Activated CD4-positive, alpha-beta T cell treated with anti-CD3 and anti-CD28 coated beads, Interleukin-2, amount 10 ng/mL, durations not matched to agents 7 days and 5 days (primary cell): ENCODE data around the gene MTCH2. TPM values are rescaled to one million over a fixed set of nuclear protein-coding genes. Genes with fewer than 3 reads are reported as not detected.

ENCODE experiments used
- CTCF ChIA-PET: fragments of 350-600 bp; sonication (Branson Sonifier 250); formaldehyde crosslinking; loops from one replicate; lab custom pipeline; 2021; ENCODE audit warnings: antibody characterized with exemption; lab: Charles Lee
- POLR2A ChIA-PET: fragments of 350-600 bp; sonication (Branson Sonifier 250); formaldehyde crosslinking; loops from one replicate; lab custom pipeline; 2021; ENCODE audit warnings: antibody characterized with exemption; lab: Charles Lee
- DNase-seq: peaks from one replicate; pipeline ENCODE4 v3.0.0-alpha.2; 2020
- H3K27ac Mint-ChIP-seq: one replicate; pipeline ENCODE4 v1.8.0; 2021; ENCODE audit warnings: mild to moderate bottlenecking, moderate library complexity, mixed read lengths
- H3K27me3 Mint-ChIP-seq: one replicate; pipeline ENCODE4 v1.8.0; 2021; ENCODE audit warnings: mixed read lengths
- H3K36me3 Mint-ChIP-seq: one replicate; pipeline ENCODE4 v1.8.0; 2021; ENCODE audit warnings: low read depth, mixed read lengths
- H3K4me1 Mint-ChIP-seq: one replicate; pipeline ENCODE4 v1.8.0; 2021; ENCODE audit warnings: mixed read lengths
- H3K4me3 Mint-ChIP-seq: one replicate; pipeline ENCODE4 v1.8.0; 2021; ENCODE audit warnings: mild to moderate bottlenecking, moderate library complexity, mixed read lengths
- H3K9me3 Mint-ChIP-seq: one replicate; pipeline ENCODE4 v1.8.0; 2021; ENCODE audit warnings: mixed read lengths
- total RNA-seq, 2 experiments: library from RNA; stranded (reverse); gene quantifications; one replicate each; pipeline ENCODE4 v1.2.3, GENCODE V29; 2021

MTCH2 gene
- total RNA-seq, 2 experiments from 2014 or later: 76.6 to 89.4 TPM

- CTCF ChIA-PET: interaction anchor here (0.6 to 1.3 kb wide), 3 partner anchors 10 to 333 kb away, joined by 3 to 4 read pairs (median 3); no protein-coding TSS in a partner anchor
- Mint-ChIP-seq H3K36me3 (peaks cover 40% of the 10 kb centered on the region), H3K27me3 (no peaks in the 10 kb centered on the region), H3K4me3 (no peak overlapping the region), H3K9me3 (no peaks in the 10 kb centered on the region), H3K4me1 (no peaks in the 10 kb centered on the region), H3K27ac (no peak overlapping the region)
- POLR2A ChIA-PET: interaction anchor here (0.7 kb wide), 1 partner anchor 16 kb away, joined by 3 read pairs; no protein-coding TSS in a partner anchor
- no peak for DNase-seq
These were observed 16.1 kb downstream of the MTCH2 start for GRCh38 chr11:47626234-47626633.

GRCh38 chr11:47620836-47621378 is 21.5 kb downstream of the MTCH2 start:
- no peaks in the 10 kb centered on the region for H3K27me3 Mint-ChIP-seq
- DNase-seq: no peak
- ChIA-PET CTCF (interaction anchor here (1.7 to 1.9 kb wide), 3 partner anchors 8 to 16 kb away, joined by 4 to 6 read pairs (median 5); no protein-coding TSS in a partner anchor), POLR2A (no interaction called here)
- peaks cover 25% of the 10 kb centered on the region for H3K36me3 Mint-ChIP-seq
- no peaks in the 10 kb centered on the region for H3K9me3 Mint-ChIP-seq
- no peak overlapping the region for H3K27ac Mint-ChIP-seq
- no peak overlapping the region for H3K4me3 Mint-ChIP-seq
- peaks cover 6% of the 10 kb centered on the region for H3K4me1 Mint-ChIP-seq

DNA sequence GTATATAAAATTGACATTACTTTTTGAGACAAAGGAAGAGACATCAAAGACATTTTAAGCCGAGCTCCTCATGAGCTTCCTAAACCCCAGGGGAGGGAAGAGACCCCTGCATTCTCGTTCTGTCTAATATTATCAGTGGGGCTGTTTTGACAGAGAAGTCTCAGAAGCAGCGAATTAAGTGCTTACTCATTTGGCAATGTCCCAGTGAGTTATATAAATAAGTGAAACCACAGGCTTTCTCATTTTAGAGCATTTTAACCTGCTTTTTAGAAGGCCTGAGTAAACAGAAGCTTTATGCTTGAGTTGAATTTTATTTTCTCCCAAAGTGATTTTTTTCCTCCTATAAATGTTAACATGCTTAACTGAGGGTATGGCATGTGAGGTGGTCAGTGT is 24.9 kb downstream of the MTCH2 start:
- no peak overlapping the region for H3K4me3 Mint-ChIP-seq
- no peak overlapping the region for H3K27ac Mint-ChIP-seq
- ChIA-PET POLR2A (interaction anchor here (0.6 kb wide), 1 partner anchor 1190 kb away, joined by 3 read pairs; no protein-coding TSS in a partner anchor), CTCF (interaction anchor here (0.8 to 1.3 kb wide), 4 partner anchors 11 to 146 kb away, joined by 3 to 4 read pairs (median 3); no protein-coding TSS in a partner anchor)
- H3K4me1 Mint-ChIP-seq: peaks cover 6% of the 10 kb centered on the region
- DNase-seq: no peak
- no peaks in the 10 kb centered on the region for H3K9me3 Mint-ChIP-seq
- peaks cover 16% of the 10 kb centered on the region for H3K36me3 Mint-ChIP-seq
- no peaks in the 10 kb centered on the region for H3K27me3 Mint-ChIP-seq

DNA sequence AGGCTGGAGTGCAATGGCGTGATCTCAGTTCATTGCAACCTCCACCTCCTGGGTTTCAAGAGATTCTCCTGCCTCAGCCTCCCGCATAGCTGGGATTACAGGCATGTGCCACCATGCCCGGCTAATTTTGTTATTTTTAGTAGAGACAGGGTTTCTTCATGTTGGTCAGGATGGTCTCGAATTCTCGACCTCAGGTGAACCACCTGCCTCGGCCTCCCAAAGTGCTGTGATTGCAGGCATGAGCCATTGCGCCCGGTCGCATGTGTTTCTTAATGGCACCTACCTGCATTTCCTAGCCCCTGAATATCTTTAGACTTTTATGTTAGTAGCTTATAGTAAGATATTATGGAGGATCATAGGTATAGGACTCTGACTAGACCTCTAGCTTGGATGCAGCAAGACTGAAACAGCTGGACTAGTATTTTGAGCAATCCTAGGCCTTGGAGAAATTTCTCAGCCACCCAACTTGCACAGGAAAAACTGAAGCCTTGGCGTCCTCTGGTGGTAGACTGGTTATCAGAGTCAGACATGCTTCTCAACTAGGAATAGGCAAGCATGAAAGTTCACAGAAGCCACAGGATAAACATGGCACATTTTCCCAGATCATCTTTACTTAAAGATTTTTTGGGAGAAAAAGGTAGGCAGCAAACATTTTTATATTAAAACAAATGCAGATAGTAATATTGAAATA is 25.5 kb downstream of the MTCH2 start:
- POLR2A ChIA-PET: interaction anchor here (0.6 kb wide), 1 partner anchor 1190 kb away, joined by 3 read pairs; no protein-coding TSS in a partner anchor
- no peak overlapping the region for H3K27ac Mint-ChIP-seq
- CTCF ChIA-PET: interaction anchor here (0.7 to 1.3 kb wide), 6 partner anchors 12 to 262 kb away, joined by 3 to 5 read pairs (median 3); no protein-coding TSS in a partner anchor
- H3K27me3 Mint-ChIP-seq: no peaks in the 10 kb centered on the region
- H3K36me3 Mint-ChIP-seq: peaks cover 15% of the 10 kb centered on the region
- H3K9me3 Mint-ChIP-seq: no peaks in the 10 kb centered on the region
- H3K4me3 Mint-ChIP-seq: no peak overlapping the region
- DNase-seq: peak; percentile 35
- peaks cover 6% of the 10 kb centered on the region for H3K4me1 Mint-ChIP-seq

- POLR2A ChIA-PET: no interaction called here
- Mint-ChIP-seq H3K4me1 (peaks cover 6% of the 10 kb centered on the region), H3K9me3 (no peaks in the 10 kb centered on the region), H3K4me3 (no peak overlapping the region), H3K27ac (no peak overlapping the region), H3K36me3 (peaks cover 11% of the 10 kb centered on the region), H3K27me3 (no peaks in the 10 kb centered on the region)
- CTCF ChIA-PET: interaction anchor here (1.1 kb wide), 1 partner anchor 139 kb away, joined by 3 read pairs; no protein-coding TSS in a partner anchor
- DNase-seq: no peak
These were observed 27.1 kb downstream of the MTCH2 start for GRCh38 chr11:47615249-47615648.

- peaks cover 2% of the 10 kb centered on the region for H3K36me3 Mint-ChIP-seq
- H3K9me3 Mint-ChIP-seq: no peaks in the 10 kb centered on the region
- POLR2A ChIA-PET: no interaction called here
- CTCF ChIA-PET: interaction anchor here (0.6 to 1.7 kb wide), 3 partner anchors 8 to 55 kb away, joined by 3 to 4 read pairs (median 4); no protein-coding TSS in a partner anchor
- no peak for DNase-seq
- H3K4me3 Mint-ChIP-seq: no peak overlapping the region
- H3K4me1 Mint-ChIP-seq: peaks cover 6% of the 10 kb centered on the region
- no peaks in the 10 kb centered on the region for H3K27me3 Mint-ChIP-seq
- H3K27ac Mint-ChIP-seq: peak overlapping the region; percentile 28
These were observed 31.0 kb downstream of the MTCH2 start for GRCh38 chr11:47611348-47611794.

DNA sequence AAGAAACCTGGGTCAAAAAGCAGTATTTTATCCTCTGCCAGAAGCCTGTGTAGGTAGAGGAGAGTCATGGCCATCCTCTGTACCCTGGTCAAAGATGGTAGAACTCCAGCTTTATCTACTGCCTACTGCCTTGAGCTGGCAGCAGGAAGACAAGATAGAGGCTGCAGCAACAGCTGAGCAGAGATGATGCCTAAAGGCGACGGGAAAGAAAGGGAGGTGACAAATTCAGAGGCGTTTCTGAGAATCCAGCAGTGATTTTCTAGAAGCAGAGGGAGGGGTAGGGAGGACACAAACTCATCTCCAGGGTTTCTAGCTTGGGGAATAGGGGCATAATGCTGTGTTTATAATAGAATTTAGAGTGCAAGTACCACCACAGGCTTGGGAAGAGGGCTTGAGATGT is 32.7 kb downstream of the MTCH2 start:
- Mint-ChIP-seq H3K4me3 (no peak overlapping the region), H3K36me3 (no peaks in the 10 kb centered on the region), H3K4me1 (peaks cover 6% of the 10 kb centered on the region), H3K9me3 (no peaks in the 10 kb centered on the region), H3K27ac (no peak overlapping the region), H3K27me3 (no peaks in the 10 kb centered on the region)
- no peak for DNase-seq
- ChIA-PET CTCF (interaction anchor here (1.3 to 1.7 kb wide), 2 partner anchors 11 to 58 kb away, joined by 3 to 4 read pairs; no protein-coding TSS in a partner anchor), POLR2A (no interaction called here)

- Mint-ChIP-seq H3K36me3 (no peaks in the 10 kb centered on the region), H3K4me1 (peaks cover 6% of the 10 kb centered on the region), H3K27ac (no peak overlapping the region), H3K27me3 (no peaks in the 10 kb centered on the region), H3K4me3 (no peak overlapping the region), H3K9me3 (no peaks in the 10 kb centered on the region)
- ChIA-PET POLR2A (no interaction called here), CTCF (interaction anchor here (0.5 to 2.1 kb wide), 5 partner anchors 11 to 448 kb away, joined by 3 to 7 read pairs (median 3); no protein-coding TSS in a partner anchor)
- no peak for DNase-seq
These were observed 35.0 kb downstream of the MTCH2 start for GRCh38 chr11:47607380-47607779.

DNA sequence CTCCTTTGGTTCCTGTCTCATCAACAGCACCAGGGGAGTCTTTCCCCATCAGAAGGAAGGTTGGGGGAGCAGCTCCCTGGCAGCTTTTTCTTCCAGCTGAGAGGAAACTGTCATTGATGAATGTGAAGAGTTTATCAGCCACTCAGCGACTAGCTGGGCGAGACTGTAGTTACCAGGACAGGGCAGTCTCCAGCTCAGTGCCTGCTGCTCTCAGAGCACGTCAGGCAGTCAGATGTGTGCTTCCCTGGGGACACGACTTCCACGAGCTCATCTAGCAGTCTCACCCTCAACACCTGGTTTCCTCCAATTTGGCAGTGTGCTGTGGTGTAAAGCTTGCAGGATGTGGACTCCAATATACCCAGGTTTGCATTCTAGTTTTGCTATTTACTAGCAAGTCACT is 35.6 kb downstream of the MTCH2 start:
- no peaks in the 10 kb centered on the region for H3K36me3 Mint-ChIP-seq
- ChIA-PET POLR2A (no interaction called here), CTCF (interaction anchor here (0.5 to 2.1 kb wide), 5 partner anchors 10 to 1444 kb away, joined by 3 to 7 read pairs (median 3); no protein-coding TSS in a partner anchor)
- no peaks in the 10 kb centered on the region for H3K9me3 Mint-ChIP-seq
- no peak overlapping the region for H3K4me3 Mint-ChIP-seq
- no peak overlapping the region for H3K27ac Mint-ChIP-seq
- no peaks in the 10 kb centered on the region for H3K27me3 Mint-ChIP-seq
- no peak for DNase-seq
- peaks cover 6% of the 10 kb centered on the region for H3K4me1 Mint-ChIP-seq

DNA sequence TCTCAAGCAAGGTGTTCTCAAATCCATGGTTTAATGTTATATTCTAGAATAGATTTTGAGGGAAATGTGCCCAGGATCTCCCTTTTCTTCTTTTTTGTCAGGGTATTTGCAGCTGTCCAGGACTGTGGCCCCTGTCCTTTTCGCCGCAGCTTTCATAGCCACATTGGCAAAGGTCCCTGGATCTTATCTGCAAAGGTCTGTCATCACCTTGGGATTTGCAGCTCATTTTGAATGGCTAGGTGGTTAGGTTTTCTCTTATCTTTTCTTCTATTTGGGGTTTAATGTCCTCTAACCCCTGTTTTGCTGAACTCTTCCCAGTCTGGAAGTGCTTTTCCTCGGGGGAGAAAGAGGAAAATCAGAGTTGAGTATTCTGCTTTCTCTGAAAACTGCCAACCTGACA is 36.4 kb downstream of the MTCH2 start:
- ChIA-PET CTCF (interaction anchor here (2.1 kb wide), 2 partner anchors 10 to 25 kb away, joined by 4 to 7 read pairs; no protein-coding TSS in a partner anchor), POLR2A (no interaction called here)
- no peak overlapping the region for H3K4me3 Mint-ChIP-seq
- H3K36me3 Mint-ChIP-seq: no peaks in the 10 kb centered on the region
- H3K27ac Mint-ChIP-seq: no peak overlapping the region
- H3K4me1 Mint-ChIP-seq: peaks cover 6% of the 10 kb centered on the region
- H3K9me3 Mint-ChIP-seq: no peaks in the 10 kb centered on the region
- H3K27me3 Mint-ChIP-seq: no peaks in the 10 kb centered on the region
- no peak for DNase-seq

DNA sequence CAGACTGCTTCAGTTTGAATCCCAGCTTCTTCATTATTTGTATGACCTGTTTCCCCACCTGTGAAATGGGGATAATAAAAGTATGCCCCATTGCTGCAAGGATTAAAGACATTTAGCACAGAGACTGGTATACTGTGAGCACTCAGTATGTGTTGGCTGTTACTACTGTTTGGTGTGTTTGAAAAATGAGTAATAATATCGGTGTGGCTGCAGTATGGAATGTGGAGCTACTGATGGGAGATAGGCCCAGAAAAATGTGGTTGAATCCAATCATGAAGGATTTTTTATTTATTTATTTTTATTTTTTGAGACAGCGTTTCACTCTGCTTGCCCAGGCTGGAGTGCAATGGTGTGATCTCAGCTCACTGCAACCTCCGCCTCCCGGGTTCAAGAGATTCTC is 39.1 kb downstream of the MTCH2 start:
- no peaks in the 10 kb centered on the region for H3K4me1 Mint-ChIP-seq
- no peaks in the 10 kb centered on the region for H3K27me3 Mint-ChIP-seq
- H3K27ac Mint-ChIP-seq: no peak overlapping the region
- DNase-seq: no peak
- POLR2A ChIA-PET: no interaction called here
- CTCF ChIA-PET: interaction anchor here (0.9 kb wide), 1 partner anchor 9 kb away, joined by 3 read pairs; no protein-coding TSS in a partner anchor
- H3K36me3 Mint-ChIP-seq: no peaks in the 10 kb centered on the region
- H3K9me3 Mint-ChIP-seq: no peaks in the 10 kb centered on the region
- H3K4me3 Mint-ChIP-seq: no peak overlapping the region

GRCh38 chr11:47599902-47600301 is 42.5 kb downstream of the MTCH2 start:
- CTCF ChIA-PET: interaction anchor here (0.6 kb wide), 1 partner anchor 342 kb away, joined by 4 read pairs; no protein-coding TSS in a partner anchor
- POLR2A ChIA-PET: no interaction called here
- no peak overlapping the region for H3K4me3 Mint-ChIP-seq

More at GRCh38 chr11:47599902-47600301, 42.5 kb downstream of the MTCH2 start:
- H3K36me3 Mint-ChIP-seq: no peaks in the 10 kb centered on the region
- no peak overlapping the region for H3K27ac Mint-ChIP-seq
- H3K27me3 Mint-ChIP-seq: peaks cover 11% of the 10 kb centered on the region
- H3K4me1 Mint-ChIP-seq: no peaks in the 10 kb centered on the region
- DNase-seq: no peak
- H3K9me3 Mint-ChIP-seq: no peaks in the 10 kb centered on the region
